OCI-LY7 (cell line): ENCODE measurements around the gene ZNF525.

Experiments
- CTCF ChIP-seq: fragments of 200-600 bp; sonication (generic); conservative IDR thresholded peaks from 2 replicates; pipeline ENCODE4 v1.5.1; 2014; ENCODE audit warnings: mild to moderate bottlenecking, antibody characterized with exemption, low read length, moderate library complexity, mixed read lengths
- EZH2phosphoT487 ChIP-seq: fragments of 200-600 bp; sonication (generic); IDR thresholded peaks from 2 replicates; pipeline ENCODE4 v1.6.1; 2018; ENCODE audit warnings: low read depth, borderline replicate concordance, mild to moderate bottlenecking, mixed run types, antibody characterized with exemption, low read length, moderate library complexity, mixed read lengths

DNA sequence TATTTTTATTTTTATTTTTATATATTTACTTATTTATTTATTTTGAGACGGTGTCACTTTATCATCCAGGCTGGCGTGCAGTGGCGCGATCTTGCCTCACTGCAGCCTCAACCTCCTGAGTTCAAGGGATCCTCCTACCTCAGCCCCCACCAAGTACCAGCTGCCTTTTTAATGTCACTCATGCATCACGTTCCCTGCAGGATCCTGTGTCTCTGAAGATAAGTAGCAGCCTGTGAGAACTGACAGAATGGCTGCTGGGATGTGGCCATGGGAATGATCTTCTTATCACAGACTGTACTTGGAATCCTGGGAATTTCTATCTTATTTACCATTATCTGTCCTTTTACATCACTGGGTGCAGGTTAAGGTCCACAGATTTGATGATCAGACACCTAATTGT lies 57.0 kb downstream of the ZNF525 start:
- TF ChIP-seq CTCF, result no peak
- no peak for TF ChIP-seq EZH2phosphoT487
